ENCODE data around the gene PYM1.

Gene PYM1

DNA sequence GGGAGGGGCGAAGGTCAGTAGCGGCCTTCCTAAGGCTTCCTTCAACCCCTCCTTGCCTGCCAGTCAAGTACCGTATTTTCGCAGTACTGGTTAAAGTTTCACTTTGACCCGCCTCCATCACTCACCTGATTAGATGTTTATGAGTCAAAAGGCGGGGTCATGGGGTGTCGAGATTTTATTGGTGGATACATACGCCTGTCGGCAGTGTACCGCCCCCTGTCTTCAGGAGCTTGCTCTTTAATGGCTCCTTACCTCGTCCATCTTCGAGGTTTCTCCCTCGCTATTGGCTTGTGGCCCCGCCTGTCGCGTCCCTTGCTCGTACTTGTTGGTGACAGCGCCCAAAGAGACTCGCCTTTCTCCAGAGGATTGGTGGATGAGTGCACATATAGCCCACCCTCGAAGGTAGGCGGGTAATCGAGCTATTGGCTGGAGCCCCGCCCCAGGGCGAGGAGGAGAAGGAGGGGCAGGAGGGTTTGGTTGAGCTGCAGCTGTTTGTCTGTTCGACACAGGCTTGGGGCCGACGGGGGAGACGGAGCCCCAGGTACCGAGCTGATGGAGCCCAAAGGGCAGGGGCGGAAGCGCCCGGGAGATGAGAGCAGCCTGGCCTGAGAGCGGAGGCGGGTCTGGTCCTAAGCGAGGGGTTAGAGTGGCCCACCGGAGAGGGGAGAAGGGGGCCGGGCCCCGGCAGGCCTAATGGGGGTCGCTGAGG is 46.1 kb upstream of the PYM1 start, which contains the start of gene RAB5B (continued):
- no peak for TF ChIP-seq PRDM2 (tag by site-specific recombination; IDR thresholded peaks at IDR 0.05; ENCODE audit: borderline replicate concordance)
- no peak for TF ChIP-seq YY2 (tag by site-specific recombination; IDR thresholded peaks at IDR 0.05)
- TF ChIP-seq ZNF433 (tag by site-specific recombination; IDR thresholded peaks at IDR 0.05; ENCODE audit: low read depth): no peak
- TF ChIP-seq ZNF473 (tag by site-specific recombination; IDR thresholded peaks at IDR 0.05): no peak
- no peak for TF ChIP-seq ZNF114 (tag by site-specific recombination; IDR thresholded peaks at IDR 0.05)
- TF ChIP-seq REST (tag by site-specific recombination; IDR thresholded peaks at IDR 0.05): no peak; the same call in 1 of the 2 replicates
- no peak for TF ChIP-seq ZNF426 (tag by site-specific recombination; IDR thresholded peaks at IDR 0.05)
- peak; percentile 99 for TF ChIP-seq PBX3 (CRISPR knock-in tag; IDR thresholded peaks at IDR 0.05)
- peak; percentile 79; the same call in 1 of the 2 replicates for TF ChIP-seq ZBTB48 (tag by site-specific recombination; IDR thresholded peaks at IDR 0.05)
- peak; percentile 72; the same call in 1 of the 2 replicates for TF ChIP-seq SP7 (tag by site-specific recombination; IDR thresholded peaks at IDR 0.05)
- TF ChIP-seq ZNF830 (tag by site-specific recombination; IDR thresholded peaks at IDR 0.05; ENCODE audit: low read depth): no peak
- TF ChIP-seq ZNF174 (tag by site-specific recombination; IDR thresholded peaks at IDR 0.05): no peak
- peak; percentile 83 for TF ChIP-seq KLF1 (tag by site-specific recombination; IDR thresholded peaks at IDR 0.05)
- TF ChIP-seq BCL6B (tag by site-specific recombination; IDR thresholded peaks at IDR 0.05): no peak
- TF ChIP-seq ZNF341 (tag by site-specific recombination; IDR thresholded peaks at IDR 0.05; ENCODE audit: low read depth): peak; percentile 51
- TF ChIP-seq ZNF157 (tag by site-specific recombination; IDR thresholded peaks at IDR 0.05): no peak
- TF ChIP-seq, protein P1, sequence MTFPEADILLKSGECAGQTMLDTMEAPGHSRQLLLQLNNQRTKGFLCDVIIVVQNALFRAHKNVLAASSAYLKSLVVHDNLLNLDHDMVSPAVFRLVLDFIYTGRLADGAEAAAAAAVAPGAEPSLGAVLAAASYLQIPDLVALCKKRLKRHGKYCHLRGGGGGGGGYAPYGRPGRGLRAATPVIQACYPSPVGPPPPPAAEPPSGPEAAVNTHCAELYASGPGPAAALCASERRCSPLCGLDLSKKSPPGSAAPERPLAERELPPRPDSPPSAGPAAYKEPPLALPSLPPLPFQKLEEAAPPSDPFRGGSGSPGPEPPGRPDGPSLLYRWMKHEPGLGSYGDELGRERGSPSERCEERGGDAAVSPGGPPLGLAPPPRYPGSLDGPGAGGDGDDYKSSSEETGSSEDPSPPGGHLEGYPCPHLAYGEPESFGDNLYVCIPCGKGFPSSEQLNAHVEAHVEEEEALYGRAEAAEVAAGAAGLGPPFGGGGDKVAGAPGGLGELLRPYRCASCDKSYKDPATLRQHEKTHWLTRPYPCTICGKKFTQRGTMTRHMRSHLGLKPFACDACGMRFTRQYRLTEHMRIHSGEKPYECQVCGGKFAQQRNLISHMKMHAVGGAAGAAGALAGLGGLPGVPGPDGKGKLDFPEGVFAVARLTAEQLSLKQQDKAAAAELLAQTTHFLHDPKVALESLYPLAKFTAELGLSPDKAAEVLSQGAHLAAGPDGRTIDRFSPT (tag by site-specific recombination; IDR thresholded peaks at IDR 0.05): no peak
- TF ChIP-seq RBAK (tag by site-specific recombination; IDR thresholded peaks at IDR 0.05): no peak
- no peak for TF ChIP-seq GLI2 (tag by site-specific recombination; IDR thresholded peaks at IDR 0.05; ENCODE audit: borderline replicate concordance, low read depth)
- no peak for TF ChIP-seq ZNF585B (tag by site-specific recombination; IDR thresholded peaks at IDR 0.05)
- no peak for TF ChIP-seq ZNF19 (tag by site-specific recombination; IDR thresholded peaks at IDR 0.05; ENCODE audit: low read depth)
- no peak for TF ChIP-seq ZNF140 (tag by site-specific recombination; IDR thresholded peaks at IDR 0.05)
- TF ChIP-seq ZSCAN5A (tag by site-specific recombination; IDR thresholded peaks at IDR 0.05): peak; percentile 64; the same call in 1 of the 2 replicates
- TF ChIP-seq KLF8 (tag by site-specific recombination; IDR thresholded peaks at IDR 0.05): peak; percentile 98
